H1 (cell line): Measurements from ENCODE around the gene MCM8. TPM values are rescaled to one million over a fixed set of nuclear protein-coding genes. Genes with fewer than 3 reads are reported as not detected.

ENCODE experiments used
- CTCF ChIA-PET: fragments of 300-600 bp; sonication (Branson Sonifier 250); formaldehyde crosslinking; loops from one replicate; lab custom pipeline; 2021; ENCODE audit not compliant: partially characterized antibody; lab: Charles Lee
- POLR2A ChIA-PET: fragments of 300-600 bp; sonication (Branson Sonifier 250); formaldehyde crosslinking; loops from one replicate; lab custom pipeline; 2021; ENCODE audit warnings: inconsistent platforms; ENCODE audit not compliant: partially characterized antibody; lab: Charles Lee
- DNase-seq, 2 experiments: peaks; one replicate each; pipeline versions ENCODE4 v3.0.0 to v3.0.0-alpha.2; 2010 to 2022; ENCODE audit warnings: low spot score in 2 of 2, low read depth in 1 of 2, mixed read lengths in 1 of 2
- FAIRE-seq: peaks from 2 replicates; lab custom pipeline; 2011; peaks lifted over from hg19 to GRCh38; lab: Jason Lieb, UNC
- H2AFZ ChIP-seq: 2 replicates; pipeline ENCODE4 v1.8.1; 2012; ENCODE audit warnings: low read length, inconsistent platforms
- H2AK5ac ChIP-seq: 2 replicates; pipeline ENCODE4 v1.6.1; 2013; ENCODE audit warnings: low read depth, low read length
- H2BK120ac ChIP-seq: replicated peaks from 2 replicates; pipeline ENCODE3; 2013; ENCODE audit warnings: low read depth, low read length, inconsistent platforms
- H2BK12ac ChIP-seq: 2 replicates; pipeline ENCODE4 v1.6.1; 2013; ENCODE audit warnings: low read depth, low read length
- H2BK15ac ChIP-seq: 2 replicates; pipeline ENCODE4 v1.6.1; 2013; ENCODE audit warnings: low read length
- H2BK20ac ChIP-seq: 2 replicates; pipeline ENCODE4 v1.6.1; 2013; ENCODE audit warnings: low read length
- H2BK5ac ChIP-seq: 2 replicates; pipeline ENCODE4 v1.6.1; 2013; ENCODE audit warnings: low read depth, low read length
- H3K14ac ChIP-seq: 2 replicates; pipeline ENCODE4 v1.6.1; 2013; ENCODE audit warnings: inconsistent platforms; ENCODE audit not compliant: insufficient read length
- H3K18ac ChIP-seq: 2 replicates; pipeline ENCODE4 v1.6.1; 2013; ENCODE audit warnings: low read length; ENCODE audit errors: extremely low read depth
- H3K23ac ChIP-seq: 2 replicates; pipeline ENCODE4 v1.6.1; 2013; ENCODE audit warnings: inconsistent platforms; ENCODE audit not compliant: insufficient read length
- H3K23me2 ChIP-seq: 2 replicates; pipeline ENCODE4 v1.6.1; 2013; ENCODE audit warnings: low read depth, low read length
- H3K27ac ChIP-seq: 2 replicates; pipeline ENCODE4 v1.6.1; 2011; ENCODE audit warnings: low read depth, low read length, inconsistent platforms
- H3K27me3 ChIP-seq, 4 experiments: replicated peaks in 1 of 4; 1 replicate in 1 of 4; 2 replicates in 3 of 4; pipeline versions ENCODE4 v1.6.1 to v1.8.1; 2011 to 2013; ENCODE audit warnings: low read length in 3 of 4, mild to moderate bottlenecking in 3 of 4, inconsistent platforms in 2 of 4, mixed read lengths in 2 of 4, moderate library complexity in 1 of 4; ENCODE audit not compliant: control insufficient read depth in 3 of 4, insufficient read depth in 3 of 4; ENCODE audit errors: extremely low read depth in 1 of 4
- H3K36me3 ChIP-seq, 4 experiments: 2 replicates each; pipeline versions ENCODE4 v1.6.1 to v1.8.1; 2011 to 2013; ENCODE audit warnings: mild to moderate bottlenecking in 4 of 4, low read length in 3 of 4, moderate library complexity in 2 of 4, control low read depth in 1 of 4, inconsistent platforms in 1 of 4; ENCODE audit not compliant: insufficient read depth in 4 of 4, control insufficient read depth in 2 of 4
- H3K4ac ChIP-seq: replicated peaks from 2 replicates; pipeline ENCODE3; 2013; ENCODE audit warnings: low read length, low read depth, mixed read lengths, inconsistent platforms; ENCODE audit not compliant: insufficient read length
- H3K4me1 ChIP-seq, 4 experiments: replicated peaks in 1 of 4; 1 replicate in 1 of 4; 2 replicates in 3 of 4; pipeline versions ENCODE4 v1.6.1 to v1.8.1; 2011 to 2013; ENCODE audit warnings: low read length in 3 of 4, inconsistent platforms in 2 of 4, mixed read lengths in 1 of 4; ENCODE audit not compliant: insufficient read depth in 4 of 4, control insufficient read depth in 3 of 4
- H3K4me2 ChIP-seq, 2 experiments: 2 replicates each; pipeline versions ENCODE4 v1.6.1 to v1.8.1; 2011 to 2013; ENCODE audit warnings: low read depth in 2 of 2, low read length in 2 of 2, control low read depth in 1 of 2, inconsistent platforms in 1 of 2, mild to moderate bottlenecking in 1 of 2; ENCODE audit not compliant: insufficient read depth in 1 of 2
- H3K4me3 ChIP-seq, 4 experiments: fragments of 200-600, 300-600 bp in 1 of 4; sonication (generic), shearing (Covaris generic), sonication (Bioruptor Twin) in 1 of 4; 2 replicates each; pipeline versions ENCODE4 v1.5.1 to v1.8.1; 2011 to 2016; ENCODE audit warnings: low read length in 4 of 4, low read depth in 3 of 4, control low read depth in 2 of 4, inconsistent platforms in 2 of 4, mild to moderate bottlenecking in 2 of 4, mixed read lengths in 1 of 4, moderate library complexity in 1 of 4; ENCODE audit not compliant: insufficient read depth in 2 of 4; ENCODE audit errors: extremely low read depth in 1 of 4
- H3K56ac ChIP-seq: replicated peaks from 2 replicates; pipeline ENCODE3; 2013; ENCODE audit warnings: low read depth, mild to moderate bottlenecking, mixed read lengths, low read length, inconsistent platforms; ENCODE audit not compliant: insufficient read length
- H3K79me1 ChIP-seq: 2 replicates; pipeline ENCODE4 v1.6.1; 2013; ENCODE audit warnings: low read depth, low read length, control low read depth
- H3K79me2 ChIP-seq, 2 experiments: 2 replicates each; pipeline versions ENCODE4 v1.6.1 to v1.8.1; 2012 to 2013; ENCODE audit warnings: low read length in 2 of 2, mild to moderate bottlenecking in 2 of 2, inconsistent platforms in 1 of 2; ENCODE audit not compliant: insufficient read depth in 2 of 2, control insufficient read depth in 1 of 2
- H3K9ac ChIP-seq, 4 experiments: replicated peaks in 1 of 4; 1 replicate in 1 of 4; 2 replicates in 3 of 4; pipeline versions ENCODE4 v1.6.1 to v1.8.1; 2011 to 2013; ENCODE audit warnings: low read depth in 3 of 4, low read length in 3 of 4, control low read depth in 2 of 4, mild to moderate bottlenecking in 2 of 4, moderate library complexity in 2 of 4, inconsistent platforms in 1 of 4; ENCODE audit errors: extremely low read depth in 1 of 4
- H3K9me3 ChIP-seq, 2 experiments: 2 replicates each; pipeline versions ENCODE4 v1.6.1 to v1.8.1; 2012 to 2013; ENCODE audit warnings: mild to moderate bottlenecking in 2 of 2, moderate library complexity in 2 of 2, control low read depth in 1 of 2, inconsistent platforms in 1 of 2, low read depth in 1 of 2, low read length in 1 of 2, mixed read lengths in 1 of 2; ENCODE audit not compliant: insufficient read depth in 2 of 2
- H4K20me1 ChIP-seq, 2 experiments: replicated peaks in 1 of 2; 2 replicates each; pipeline versions ENCODE3 to v1.8.1; 2011 to 2013; ENCODE audit warnings: inconsistent platforms in 2 of 2, low read length in 2 of 2, mild to moderate bottlenecking in 1 of 2; ENCODE audit not compliant: insufficient read depth in 2 of 2, control insufficient read depth in 1 of 2
- H4K5ac ChIP-seq: 2 replicates; pipeline ENCODE4 v1.6.1; 2013; ENCODE audit warnings: low read length, low read depth, mixed read lengths, inconsistent platforms; ENCODE audit not compliant: insufficient read length
- H4K8ac ChIP-seq: 2 replicates; pipeline ENCODE4 v1.8.0; 2013; ENCODE audit warnings: mild to moderate bottlenecking, moderate library complexity, low read length, inconsistent platforms; ENCODE audit not compliant: insufficient read depth; ENCODE audit errors: extremely low read depth
- H4K91ac ChIP-seq: replicated peaks from 2 replicates; pipeline ENCODE3; 2013; ENCODE audit warnings: low read length, mixed read lengths, inconsistent platforms; ENCODE audit not compliant: insufficient read length
- CTCF ChIP-seq, 3 experiments: IDR thresholded peaks; 1 replicate in 2 of 3; 2 replicates in 1 of 3; pipeline versions ENCODE4 v1.5.1 to v1.6.1; 2011; ENCODE audit warnings: low read length in 3 of 3, mild to moderate bottlenecking in 3 of 3, inconsistent platforms in 2 of 3, low read depth in 1 of 3, moderate library complexity in 1 of 3; ENCODE audit not compliant: insufficient read depth in 1 of 3; ENCODE audit errors: control extremely low read depth in 1 of 3
- EP300 ChIP-seq, 2 experiments: IDR thresholded peaks; 1 replicate in 1 of 2; 2 replicates in 1 of 2; pipeline ENCODE4 v1.6.1; 2011 to 2012; ENCODE audit warnings: low read depth in 2 of 2, low read length in 2 of 2, mild to moderate bottlenecking in 2 of 2, borderline replicate concordance in 1 of 2, inconsistent platforms in 1 of 2, moderate library complexity in 1 of 2
- JUND ChIP-seq: IDR thresholded peaks from 2 replicates; pipeline ENCODE4 v1.6.1; 2011; ENCODE audit warnings: mild to moderate bottlenecking, improper control_type of control experiment, low read length
- POU5F1 ChIP-seq: IDR thresholded peaks from 2 replicates; pipeline ENCODE4 v1.6.1; 2011; ENCODE audit warnings: low read depth, mild to moderate bottlenecking, low read length, moderate library complexity
- TEAD4 ChIP-seq: IDR thresholded peaks from 2 replicates; pipeline ENCODE4 v1.6.1; 2012; ENCODE audit warnings: low read depth, low read length, inconsistent platforms, mixed read lengths
- WGBS, 2 experiments: shearing (Covaris generic) in 1 of 2; methylation state at CpG; one replicate each; pipeline versions ENCODE4 v1.1.6 to v1.1.7; 2013 to 2015; ENCODE audit warnings: low lambda C conversion rate in 2 of 2, mixed read lengths in 2 of 2, inconsistent platforms in 1 of 2, low coverage in 1 of 2, missing lambda C conversion rate in 1 of 2; ENCODE audit not compliant: insufficient replicate concordance in 2 of 2, insufficient coverage in 1 of 2, insufficient read length in 1 of 2; ENCODE audit errors: extremely low coverage in 1 of 2, missing lambda C conversion rate in 1 of 2; 5-methylcytosine and 5-hydroxymethylcytosine counted together
- polyA plus RNA-seq, 7 experiments: library from polyadenylated mRNA; depleted of rRNA in 3 of 7; stranded (reverse) in 5 of 7; unstranded in 2 of 7; fragments of >200 nt in 5 of 7; fragments of 200-250 nt in 2 of 7; gene quantifications; 1 replicate in 5 of 7; 2 replicates in 1 of 7; 4 replicates in 1 of 7; pipeline versions ENCODE4 v1.2.1 to v1.2.3, GENCODE V29; 2011 to 2013; ENCODE audit warnings: missing spikeins in 2 of 7, mixed read lengths in 2 of 7
- total RNA-seq: library from RNA; stranded (reverse); fragmentation: NEBNext Ultra II Directional; extraction: Animal tissue kit (Norgen Biotek cat#: 25700); gene quantifications from 2 replicates; pipeline ENCODE4 v1.2.1, GENCODE V29; 2021

Gene MCM8
- total and polyA plus RNA-seq, 2 of the 8 experiments (the other 6 are each of a cell fraction or from before 2014, with no cell fraction given): 7.1 to 31.9 TPM

GRCh38 chr20:5990946-5991345 lies 40.5 kb downstream of the MCM8 start:
- no peak for DNase-seq
- H2BK12ac ChIP-seq: no peak overlapping the region
- H2BK5ac ChIP-seq: no peak overlapping the region
- H3K4me1 ChIP-seq: no peaks in the 10 kb centered on the region
- H3K79me2 ChIP-seq: no peaks in the 10 kb centered on the region
- H3K9me3 ChIP-seq: no peaks in the 10 kb centered on the region
- no peak overlapping the region for H4K5ac ChIP-seq
- H3K14ac ChIP-seq: no peak overlapping the region
- H3K56ac ChIP-seq: no peak overlapping the region
- H3K79me1 ChIP-seq: no peaks in the 10 kb centered on the region
- H2BK20ac ChIP-seq: no peak overlapping the region
- ChIA-PET CTCF (interaction anchor here (0.6 kb wide), 1 partner anchor 27 kb away, joined by 3 read pairs; no protein-coding TSS in a partner anchor), POLR2A (no interaction called here)
- no peak overlapping the region for H3K18ac ChIP-seq
- H3K9ac ChIP-seq: no peak overlapping the region
- no peak overlapping the region for H4K91ac ChIP-seq
- no peak overlapping the region for H4K8ac ChIP-seq
- H3K36me3 ChIP-seq: peaks cover 2 to 55% (median 17%) of the 10 kb centered on the region in 4 experiments
- 93% methylated on average over 3 of the region's 3 CpGs; no CpG with 5 or more reads in 1 of the 2 experiments for WGBS, 2 experiments
- H3K4ac ChIP-seq: no peak overlapping the region
- H3K23ac ChIP-seq: no peak overlapping the region
- no peaks in the 10 kb centered on the region for H3K23me2 ChIP-seq
- no peak overlapping the region for H2AK5ac ChIP-seq
- no peaks in the 10 kb centered on the region for H4K20me1 ChIP-seq
- H3K27me3 ChIP-seq: no peaks in the 10 kb centered on the region
- no peak overlapping the region for H3K27ac ChIP-seq
- no peak for FAIRE-seq
- no peak overlapping the region for H2BK15ac ChIP-seq
- no peak overlapping the region for H2AFZ ChIP-seq
- no peak overlapping the region for H2BK120ac ChIP-seq
- H3K4me2 ChIP-seq: no peak overlapping the region
- H3K4me3 ChIP-seq: no peak overlapping the region
- TF ChIP-seq POU5F1 (no peak), CTCF (IDR thresholded peaks at IDR 0.05; ENCODE audit: control extremely low read depth in 1 of 3, insufficient read depth in 1 of 3, low read depth in 1 of 3, low read length in 3 of 3) (no peak), EP300 (IDR thresholded peaks at IDR 0.05; ENCODE audit: borderline replicate concordance in 1 of 2, low read depth in 2 of 2, low read length in 2 of 2) (no peak), TEAD4 (no peak), JUND (no peak)
